Measurements from ENCODE around the gene MFSD2B.

MFSD2B gene

GRCh38 chr2:24047703-24048033, 37.8 kb downstream of the MFSD2B start:
- H3K4me3 ChIP-seq (ENCODE audit: low read depth, low read length) = no peak overlapping the region

DNA sequence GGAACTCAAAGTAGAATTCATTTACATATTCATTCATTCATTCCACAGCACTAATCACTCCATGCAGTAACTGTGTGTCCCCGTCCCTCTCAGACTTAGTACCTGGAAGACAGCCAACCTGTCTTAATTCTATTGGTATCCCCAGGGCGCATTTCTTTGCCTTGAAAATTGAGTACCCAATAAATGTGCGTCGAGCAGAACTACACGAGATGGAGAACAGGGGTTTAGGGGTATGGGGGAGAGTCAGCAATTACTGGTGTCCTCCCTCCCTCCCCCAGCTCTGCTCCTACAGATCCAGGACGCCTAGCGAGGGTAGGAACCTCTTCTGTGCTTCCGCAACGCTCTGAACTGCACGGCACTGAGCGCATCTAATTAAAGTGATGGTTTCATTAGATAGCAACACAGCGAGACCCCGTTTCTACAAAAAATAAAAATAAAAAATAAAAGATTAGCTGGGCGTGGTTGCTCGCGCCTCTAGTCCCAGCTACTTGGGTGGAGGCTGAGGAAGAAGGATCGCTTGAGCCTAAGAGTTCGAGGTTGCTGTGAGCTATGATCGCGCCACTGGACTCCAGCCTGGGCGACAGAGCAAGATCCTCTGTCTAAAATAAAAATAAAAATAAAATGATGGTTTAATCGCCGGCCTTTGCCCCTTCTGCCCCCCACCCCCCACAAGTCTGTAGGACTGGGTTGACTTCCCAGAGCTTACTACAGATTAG, 39.0 kb downstream of the MFSD2B start:
- no peak for DNase-seq (ENCODE audit: low read depth)

More at GRCh38 chr2:24047703-24048033, 37.8 kb downstream of the MFSD2B start:
- no peak for DNase-seq (ENCODE audit: low read depth)

GRCh38 chr2:24049485-24050021, 39.7 kb downstream of the MFSD2B start, which contains the start of gene FKBP1B:
Gene FKBP1B (plus strand): TSS chr2:24049741. CDS start chr2:24049850, 109 bp downstream.
- H3K4me3 ChIP-seq (ENCODE audit: low read depth, low read length) = peak within 1 kb of the TSS; percentile 69
- DNase-seq (ENCODE audit: low read depth) = no peak

More for the DNA sequence above, 39.0 kb downstream of the MFSD2B start:
- H3K4me3 ChIP-seq (ENCODE audit: low read depth, low read length) = peak overlapping the region; percentile 69

DNA sequence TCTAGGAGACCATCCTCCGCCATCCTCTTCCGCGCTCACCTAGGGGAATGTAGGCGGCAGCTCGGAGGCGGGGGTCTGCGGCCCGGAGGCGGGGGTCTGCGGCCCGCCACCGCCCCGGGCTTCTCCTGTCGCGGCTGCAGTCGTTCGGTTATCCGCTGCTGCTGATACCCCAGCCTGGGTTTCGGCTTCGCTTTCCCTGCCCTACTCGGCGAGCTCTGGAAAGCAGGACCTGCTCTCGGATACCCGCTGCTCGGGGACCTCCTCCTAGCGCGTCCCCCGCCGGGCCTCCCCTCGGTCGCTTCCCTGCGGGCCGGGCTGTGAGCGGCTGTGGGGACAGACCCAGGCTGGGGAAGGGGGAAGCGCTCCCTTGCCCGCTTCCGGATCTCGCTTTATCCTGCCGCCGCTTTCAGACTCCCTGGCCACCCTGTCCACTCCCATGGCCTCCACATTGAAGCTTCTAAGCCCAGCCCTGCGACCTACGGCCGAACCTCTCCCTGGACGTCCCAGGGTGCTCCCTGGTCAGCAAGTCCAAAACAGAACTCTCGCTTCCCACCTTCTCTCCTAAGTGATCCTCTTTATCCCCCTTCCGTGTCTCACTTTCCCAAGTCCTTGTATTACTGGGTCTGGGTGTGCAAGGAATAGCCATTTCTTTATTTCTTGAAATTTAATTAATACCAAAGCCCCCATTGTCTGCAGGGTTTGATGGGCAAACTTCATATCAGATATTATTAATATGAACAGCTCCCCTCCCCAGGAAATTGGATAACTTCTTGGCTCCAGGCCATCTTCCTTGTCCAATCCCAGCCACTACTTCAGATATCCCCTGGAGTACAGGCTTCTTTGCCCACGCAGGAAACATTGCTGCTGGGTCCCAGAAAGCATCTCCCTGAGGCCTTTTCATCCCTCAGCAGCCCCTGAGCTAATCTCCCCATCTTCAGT, 40.4 kb downstream of the MFSD2B start:
- DNase-seq (ENCODE audit: low read depth) = no peak
- peak overlapping the region; percentile 69 for H3K4me3 ChIP-seq (ENCODE audit: low read depth, low read length)

DNA sequence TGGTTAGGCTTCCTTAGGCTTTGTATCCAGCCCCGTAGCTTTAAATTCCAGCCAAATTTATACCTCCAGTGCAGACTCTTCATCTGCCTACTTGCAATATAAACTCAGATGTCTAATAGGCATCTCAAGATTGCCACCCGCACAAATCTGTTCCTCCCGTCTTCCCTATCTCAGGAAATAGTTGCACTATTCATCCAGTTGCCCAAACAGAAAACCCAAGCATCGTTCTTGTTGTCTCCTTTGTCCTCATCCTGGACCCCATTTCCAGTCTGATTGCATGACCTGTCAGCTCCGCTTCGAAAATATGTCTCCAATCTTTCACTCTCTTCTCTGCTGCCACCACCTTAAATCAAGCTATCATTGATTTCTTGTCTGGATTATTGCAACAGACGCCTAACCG, 41.9 kb downstream of the MFSD2B start:
- H3K4me3 ChIP-seq (ENCODE audit: low read depth, low read length) = no peak overlapping the region
- DNase-seq (ENCODE audit: low read depth) = no peak

DNA sequence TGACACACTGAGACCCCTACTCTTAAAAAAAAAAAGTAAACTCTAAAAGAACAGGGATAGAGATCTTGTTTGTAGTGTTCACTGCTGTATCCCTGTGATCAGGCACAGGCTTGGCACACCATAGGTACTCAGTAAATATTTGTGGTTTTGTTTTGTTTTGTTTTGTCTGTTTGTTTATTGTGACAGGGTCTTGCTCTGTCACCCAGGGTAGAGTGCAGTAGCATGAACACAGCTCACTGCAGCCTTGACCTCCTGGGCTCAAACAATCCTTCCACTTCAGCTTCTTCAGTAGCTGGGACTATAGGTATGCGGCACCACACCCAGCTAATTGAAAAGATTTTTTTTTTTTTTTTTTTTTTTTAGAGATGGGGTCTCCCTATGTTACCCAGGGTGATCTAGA, 43.1 kb downstream of the MFSD2B start:
- no peak overlapping the region for H3K4me3 ChIP-seq (ENCODE audit: low read depth, low read length)
- no peak for DNase-seq (ENCODE audit: low read depth)

DNA sequence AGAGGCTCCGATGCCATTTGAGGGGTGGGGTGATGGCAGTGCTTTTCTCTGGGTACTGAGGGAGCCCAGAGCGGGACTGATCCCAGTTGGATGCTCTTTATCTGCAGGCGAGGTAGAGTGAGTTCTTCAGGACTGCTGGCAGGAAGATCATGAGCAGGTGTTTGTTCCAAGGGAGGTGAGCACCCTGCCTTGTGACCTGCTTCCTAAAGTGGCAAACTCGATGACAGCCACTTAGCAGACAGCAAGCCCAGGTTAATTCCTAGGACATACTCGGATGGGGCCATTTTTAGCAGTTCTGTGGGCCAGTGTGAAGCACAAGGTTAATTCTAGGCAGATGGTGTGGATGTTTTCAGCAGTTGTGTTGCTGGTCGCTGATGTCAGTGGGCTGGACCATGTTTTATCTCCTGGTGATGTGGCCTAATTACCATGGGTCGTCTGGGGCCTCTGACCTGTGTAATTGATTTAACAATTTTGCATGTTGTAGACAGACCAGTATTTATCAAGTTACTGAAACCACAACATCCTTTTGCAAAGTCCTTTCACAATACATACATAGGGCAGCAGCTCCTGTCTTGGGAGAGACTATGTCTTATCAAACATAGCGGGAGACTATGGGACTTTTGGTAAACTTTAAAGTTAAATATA, 44.6 kb downstream of the MFSD2B start:
- H3K4me3 ChIP-seq (ENCODE audit: low read depth, low read length) = no peak overlapping the region
- DNase-seq (ENCODE audit: low read depth) = no peak

DNA sequence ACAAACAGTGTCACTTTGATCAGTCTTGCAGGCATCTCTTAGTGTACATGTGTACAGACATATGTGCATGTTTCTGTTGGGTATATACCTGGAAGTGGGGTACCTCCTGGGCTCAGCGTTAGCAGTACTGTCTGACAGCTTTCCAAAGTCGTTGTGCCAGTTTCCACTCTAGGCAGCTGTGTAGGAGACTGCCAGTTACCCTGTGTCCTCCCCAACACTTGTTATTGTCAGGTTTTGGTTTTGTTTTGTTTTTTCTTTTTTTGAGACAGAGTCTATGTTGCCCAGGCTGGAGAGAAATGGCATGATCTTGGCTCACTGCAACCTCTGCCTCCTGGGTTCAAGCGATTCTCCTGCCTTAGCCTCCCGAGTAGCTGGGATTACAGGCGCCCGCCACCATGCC, 45.9 kb downstream of the MFSD2B start:
- no peak overlapping the region for H3K4me3 ChIP-seq (ENCODE audit: low read depth, low read length)
- DNase-seq (ENCODE audit: low read depth) = no peak

- DNase-seq (ENCODE audit: low read depth) = no peak
- H3K4me3 ChIP-seq (ENCODE audit: low read depth, low read length) = no peak overlapping the region
These were observed 48.8 kb downstream of the MFSD2B start for GRCh38 chr2:24058564-24059271.

GRCh38 chr2:24065341-24065740, 55.5 kb downstream of the MFSD2B start:
- no peak for DNase-seq (ENCODE audit: low read depth)
- H3K4me3 ChIP-seq (ENCODE audit: low read depth, low read length) = no peak overlapping the region

- H3K4me3 ChIP-seq (ENCODE audit: low read depth, low read length) = no peak overlapping the region
- no peak for DNase-seq (ENCODE audit: low read depth)
These were observed 62.4 kb downstream of the MFSD2B start for GRCh38 chr2:24072259-24072658.

DNA sequence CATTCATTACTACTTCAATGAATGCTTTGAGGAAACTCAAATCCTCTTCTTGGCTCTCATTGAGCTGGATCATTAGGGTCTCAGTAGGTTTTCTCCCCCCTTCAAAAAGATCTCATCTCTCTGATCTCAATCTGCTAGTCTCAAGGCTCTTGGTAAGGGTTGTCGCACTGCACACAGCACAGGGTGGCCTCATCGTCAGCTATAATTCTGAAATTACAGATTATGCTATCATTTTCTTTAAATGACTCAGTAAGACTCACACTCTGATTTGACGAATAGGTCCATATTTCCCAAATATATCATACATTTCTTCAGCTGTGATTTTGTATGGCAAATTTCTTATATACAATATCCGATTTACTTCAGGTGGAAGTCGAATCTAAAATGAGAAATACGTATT, 63.9 kb downstream of the MFSD2B start:
- no peak overlapping the region for H3K4me3 ChIP-seq (ENCODE audit: low read depth, low read length)
- no peak for DNase-seq (ENCODE audit: low read depth)

DNA sequence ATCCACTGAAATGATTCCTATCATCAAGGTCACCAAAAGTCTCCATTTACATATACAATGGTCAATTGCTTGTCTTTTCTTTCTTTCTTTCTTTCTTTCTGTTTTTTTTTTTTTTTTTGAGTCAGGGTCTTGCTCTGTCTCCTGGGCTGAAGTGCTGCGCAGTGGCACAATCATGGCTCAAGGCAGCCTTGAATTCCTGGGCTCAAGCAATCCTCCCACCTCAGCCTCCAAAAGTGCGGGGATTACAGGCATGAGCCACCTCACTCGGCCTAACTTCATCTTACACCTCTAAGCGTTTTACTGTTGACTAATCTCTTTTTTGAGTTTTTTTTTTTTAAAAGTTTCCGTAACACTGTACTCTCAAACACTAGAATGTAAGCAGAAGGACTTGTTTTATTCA, 65.4 kb downstream of the MFSD2B start:
- peak overlapping the region; percentile 69 for H3K4me3 ChIP-seq (ENCODE audit: low read depth, low read length)
- DNase-seq (ENCODE audit: low read depth) = no peak

Data from skeletal muscle cell (primary cell).